ENCODE results near the gene GIN1. TPM values are rescaled to one million over a fixed set of nuclear protein-coding genes. Genes with fewer than 3 reads are reported as not detected.
A peak's percentile ranks its signal among the peaks of the same experiment; 100 is the strongest.

GIN1 gene
- total RNA-seq, 2 experiments from 2014 or later, result 2.7 to 2.9 TPM

GRCh38 chr5:103041071-103041676, 78.8 kb downstream of the GIN1 start:
- intact Hi-C loops (cut with DNase I, micrococcal nuclease), result loop anchor here (2.0 to 5.0 kb wide), 5 partner anchors 260 to 458 kb away; no protein-coding TSS in a partner anchor
- TF ChIP-seq, protein P1, sequence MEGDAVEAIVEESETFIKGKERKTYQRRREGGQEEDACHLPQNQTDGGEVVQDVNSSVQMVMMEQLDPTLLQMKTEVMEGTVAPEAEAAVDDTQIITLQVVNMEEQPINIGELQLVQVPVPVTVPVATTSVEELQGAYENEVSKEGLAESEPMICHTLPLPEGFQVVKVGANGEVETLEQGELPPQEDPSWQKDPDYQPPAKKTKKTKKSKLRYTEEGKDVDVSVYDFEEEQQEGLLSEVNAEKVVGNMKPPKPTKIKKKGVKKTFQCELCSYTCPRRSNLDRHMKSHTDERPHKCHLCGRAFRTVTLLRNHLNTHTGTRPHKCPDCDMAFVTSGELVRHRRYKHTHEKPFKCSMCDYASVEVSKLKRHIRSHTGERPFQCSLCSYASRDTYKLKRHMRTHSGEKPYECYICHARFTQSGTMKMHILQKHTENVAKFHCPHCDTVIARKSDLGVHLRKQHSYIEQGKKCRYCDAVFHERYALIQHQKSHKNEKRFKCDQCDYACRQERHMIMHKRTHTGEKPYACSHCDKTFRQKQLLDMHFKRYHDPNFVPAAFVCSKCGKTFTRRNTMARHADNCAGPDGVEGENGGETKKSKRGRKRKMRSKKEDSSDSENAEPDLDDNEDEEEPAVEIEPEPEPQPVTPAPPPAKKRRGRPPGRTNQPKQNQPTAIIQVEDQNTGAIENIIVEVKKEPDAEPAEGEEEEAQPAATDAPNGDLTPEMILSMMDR (IDR thresholded peaks at IDR 0.05), result peak; percentile 44
- no peaks in the 10 kb centered on the region for H3K27me3 ChIP-seq (ENCODE audit: control insufficient read depth in 1 of 2, insufficient read depth in 2 of 2, low read length in 2 of 2)
- H3K4me1 ChIP-seq (ENCODE audit: insufficient read depth, low read length), result no peaks in the 10 kb centered on the region
- no peaks in the 10 kb centered on the region for H3K36me3 Mint-ChIP-seq (ENCODE audit: low read depth)
- POLR2A ChIA-PET, result interaction anchor here (0.6 kb wide), 1 partner anchor 176 kb away, joined by 3 read pairs; no protein-coding TSS in a partner anchor
- peaks cover 8% of the 10 kb centered on the region for H3K27me3 Mint-ChIP-seq
- CTCF ChIA-PET, result interaction anchor here (1.5 kb wide), 1 partner anchor 98 kb away, joined by 4 read pairs; no protein-coding TSS in a partner anchor
- no peak overlapping the region for H3K4me3 Mint-ChIP-seq
- no peaks in the 10 kb centered on the region for H3K9me3 ChIP-seq (ENCODE audit: control insufficient read depth in 1 of 2, insufficient read depth in 1 of 2, low read length in 2 of 2)
- peak in 3 of 14 experiments; percentile 34 to 45 (median 43) for DNase-seq
- no peaks in the 10 kb centered on the region for H3K9me3 Mint-ChIP-seq
- no peaks in the 10 kb centered on the region for H3K4me1 Mint-ChIP-seq (ENCODE audit: low read depth)
- no peak overlapping the region for H3K27ac Mint-ChIP-seq
- H3K4me3 ChIP-seq (ENCODE audit: low read length), result no peak overlapping the region
- ATAC-seq (ENCODE audit: poor library complexity), result no peak
- H3K27ac ChIP-seq (ENCODE audit: low read depth in 1 of 2, low read length in 2 of 2), result no peak overlapping the region
- no peaks in the 10 kb centered on the region for H3K36me3 ChIP-seq (ENCODE audit: insufficient read depth, low read length)

DNA sequence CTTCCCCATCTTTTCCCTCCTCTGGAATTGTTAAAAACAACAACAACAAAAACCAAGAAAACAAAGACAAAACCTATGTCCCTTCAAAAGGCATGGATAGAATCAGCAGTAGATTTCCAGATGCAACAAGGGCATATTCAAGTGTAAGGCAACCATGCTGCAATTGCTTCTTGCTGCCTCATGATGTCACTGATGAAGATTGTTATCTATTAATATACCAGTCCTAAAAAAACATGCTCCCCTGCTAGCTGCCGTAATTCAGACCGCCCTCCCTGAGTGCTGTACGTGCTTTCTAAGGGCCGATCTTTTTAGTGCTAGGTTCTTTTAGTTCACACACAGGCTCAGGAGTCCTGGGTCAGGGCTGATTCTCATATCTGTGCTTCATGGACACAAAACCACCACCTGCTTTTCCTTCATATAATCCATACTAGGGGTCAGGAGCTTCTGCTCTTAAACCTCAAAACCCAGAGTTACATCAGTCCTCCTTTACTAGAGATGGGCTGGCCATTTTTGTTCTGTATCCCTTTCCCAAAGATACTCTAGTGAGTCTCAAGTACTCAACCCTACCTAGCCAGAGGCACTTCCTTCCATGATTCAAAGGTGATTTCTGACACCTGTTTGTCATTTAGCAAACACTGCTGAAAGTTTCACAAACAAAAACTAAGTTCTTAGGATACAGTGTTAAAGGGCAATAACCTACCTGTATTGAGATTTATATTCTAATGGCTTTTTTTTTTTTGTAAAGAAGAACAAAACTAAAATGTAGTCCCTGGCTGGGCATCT, 82.1 kb downstream of the GIN1 start:
- Histone ChIP-seq H3K27ac (ENCODE audit: low read depth in 1 of 2, low read length in 2 of 2) (no peak overlapping the region), H3K27me3 (ENCODE audit: control insufficient read depth in 1 of 2, insufficient read depth in 2 of 2, low read length in 2 of 2) (no peaks in the 10 kb centered on the region), H3K9me3 (ENCODE audit: control insufficient read depth in 1 of 2, insufficient read depth in 1 of 2, low read length in 2 of 2) (peaks cover 0 to 12% of the 10 kb centered on the region in 2 experiments), H3K36me3 (ENCODE audit: insufficient read depth, low read length) (no peaks in the 10 kb centered on the region), H3K4me3 (ENCODE audit: low read length) (no peak overlapping the region), H3K4me1 (ENCODE audit: insufficient read depth, low read length) (no peaks in the 10 kb centered on the region)
- no peak for DNase-seq
- TF ChIP-seq, protein P1 (IDR thresholded peaks at IDR 0.05), result no peak
- CTCF ChIA-PET, result no interaction called here
- no peaks in the 10 kb centered on the region for H3K36me3 Mint-ChIP-seq (ENCODE audit: low read depth)
- no peaks in the 10 kb centered on the region for H3K9me3 Mint-ChIP-seq
- intact Hi-C loops (cut with DNase I, micrococcal nuclease), result no loop called here
- POLR2A ChIA-PET, result no interaction called here
- H3K4me1 Mint-ChIP-seq (ENCODE audit: low read depth), result no peaks in the 10 kb centered on the region
- H3K27me3 Mint-ChIP-seq, result no peaks in the 10 kb centered on the region
- ATAC-seq (ENCODE audit: poor library complexity), result no peak
- H3K4me3 Mint-ChIP-seq, result no peak overlapping the region
- no peak overlapping the region for H3K27ac Mint-ChIP-seq

- Mint-ChIP-seq H3K4me1 (ENCODE audit: low read depth) (no peaks in the 10 kb centered on the region), H3K4me3 (no peak overlapping the region), H3K36me3 (ENCODE audit: low read depth) (no peaks in the 10 kb centered on the region), H3K27ac (no peak overlapping the region), H3K9me3 (no peaks in the 10 kb centered on the region), H3K27me3 (no peaks in the 10 kb centered on the region)
- TF ChIP-seq, protein P1 (IDR thresholded peaks at IDR 0.05), result no peak
- Histone ChIP-seq H3K4me3 (ENCODE audit: low read length) (no peak overlapping the region), H3K9me3 (ENCODE audit: control insufficient read depth in 1 of 2, insufficient read depth in 1 of 2, low read length in 2 of 2) (peaks cover 0 to 12% of the 10 kb centered on the region in 2 experiments), H3K36me3 (ENCODE audit: insufficient read depth, low read length) (no peaks in the 10 kb centered on the region), H3K27me3 (ENCODE audit: control insufficient read depth in 1 of 2, insufficient read depth in 2 of 2, low read length in 2 of 2) (no peaks in the 10 kb centered on the region), H3K27ac (ENCODE audit: low read depth in 1 of 2, low read length in 2 of 2) (no peak overlapping the region), H3K4me1 (ENCODE audit: insufficient read depth, low read length) (no peaks in the 10 kb centered on the region)
- ChIA-PET CTCF (no interaction called here), POLR2A (no interaction called here)
- ATAC-seq (ENCODE audit: poor library complexity) (no peak), DNase-seq (no peak)
- intact Hi-C loops (cut with DNase I, micrococcal nuclease), result no loop called here
These were observed 83.3 kb downstream of the GIN1 start for GRCh38 chr5:103036601-103037000.

Other genes with a start within 250 kb of the GIN1 start
- gene PPIP5K2, start 163 bp upstream of the GIN1 start, total RNA-seq, result 10 to 100 TPM; 40.4 to 45.6 TPM
- 1 to 10 TPM; 1.3 to 1.6 TPM for gene MACIR, start 138.6 kb upstream of the GIN1 start, total RNA-seq